Suprapubic skin (tissue), 4 donors: ENCODE measurements around the gene SCGB2B2. TPM values are rescaled to one million over a fixed set of nuclear protein-coding genes. Genes with fewer than 3 reads are reported as not detected.
"Not testable (repeated sequence)": the region's sequence is repeated elsewhere in the genome, so short reads cannot be mapped to it uniquely, and the experiment has no call there.

ENCODE experiments used
- DNase-seq, 2 donors: peaks; one replicate each; pipeline ENCODE4 v3.0.0-alpha.2; 2019; ENCODE audit warnings: low spot score in 2 of 2
- H3K27ac ChIP-seq: fragments of 200-600 bp; sonication (generic); one replicate; pipeline ENCODE4 v1.5.1; 2019
- H3K27me3 ChIP-seq: fragments of 200-600 bp; sonication (generic); one replicate; pipeline ENCODE4 v1.5.1; 2019
- H3K36me3 ChIP-seq: fragments of 200-600 bp; sonication (generic); one replicate; pipeline ENCODE4 v1.5.1; 2019
- H3K4me1 ChIP-seq: fragments of 200-600 bp; sonication (generic); one replicate; pipeline ENCODE4 v1.5.1; 2019
- H3K4me3 ChIP-seq: fragments of 200-600 bp; sonication (generic); one replicate; pipeline ENCODE4 v1.5.1; 2019; ENCODE audit warnings: mild to moderate bottlenecking
- H3K9me3 ChIP-seq: fragments of 200-600 bp; sonication (generic); one replicate; pipeline ENCODE4 v1.5.1; 2019
- EP300 ChIP-seq: sonication (generic); formaldehyde crosslinking; IDR thresholded peaks from one replicate; pipeline ENCODE4 v1.6.1; 2017; ENCODE audit warnings: antibody characterized with exemption
- POLR2A ChIP-seq, 2 donors: fragments of 450-650 bp; IDR thresholded peaks; one replicate each; pipeline ENCODE4 v1.6.1; 2017; ENCODE audit warnings: antibody characterized with exemption in 2 of 2, mild to moderate bottlenecking in 2 of 2, moderate library complexity in 2 of 2
- POLR2AphosphoS5 ChIP-seq, 3 donors: sonication (generic); formaldehyde crosslinking; IDR thresholded peaks; one replicate each; pipeline ENCODE4 v1.6.1; 2017; ENCODE audit warnings: antibody characterized with exemption in 3 of 3
- WGBS: methylation state at CpG from one replicate; pipeline ENCODE4 v1.1.5; 2018; 5-methylcytosine and 5-hydroxymethylcytosine counted together
- total RNA-seq, 4 donors: library from RNA; depleted of rRNA; stranded (reverse); fragments of >200 nt; gene quantifications; one replicate each; pipeline ENCODE4 v1.1.0, GENCODE V29; 2016
- TF ChIP-seq, protein P1 (sequence below), 2 donors: fragments of 200-600 bp in 1 of 2; fragments of 450-650 bp in 1 of 2; sonication (generic) in 1 of 2; IDR thresholded peaks; one replicate each; pipeline ENCODE4 v1.5.1; 2016 to 2019; ENCODE audit warnings: antibody characterized with exemption in 2 of 2, mild to moderate bottlenecking in 1 of 2, moderate library complexity in 1 of 2

The SCGB2B2 gene
- total RNA-seq, 4 donors from 2014 or later, result 0.18 to 12.1 (median 4.5) TPM

DNA sequence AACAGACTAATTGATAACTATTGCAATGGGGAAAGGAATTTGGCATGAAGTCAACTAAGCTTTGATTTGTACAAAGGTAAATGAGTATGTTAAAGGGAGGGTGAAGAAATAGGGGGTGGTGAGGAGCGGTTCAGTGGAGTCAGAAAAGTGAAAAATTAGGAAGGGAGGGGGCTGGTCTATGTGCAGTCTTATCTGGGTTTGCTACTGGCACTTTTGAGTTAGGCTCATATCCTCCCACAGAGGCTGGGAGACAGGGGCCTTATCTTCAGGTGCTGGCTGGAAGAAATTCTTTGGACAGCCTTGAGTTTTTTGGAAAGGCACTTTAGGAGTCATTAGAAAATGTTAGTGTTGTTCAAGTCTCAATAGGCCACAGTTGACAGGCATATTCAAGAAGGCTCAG is 11.6 kb upstream of the SCGB2B2 start:
- H3K36me3 ChIP-seq, result peaks cover 11% of the 10 kb centered on the region
- 83% methylated on average over 1 of the region's 1 CpG for WGBS
- no peaks in the 10 kb centered on the region for H3K4me1 ChIP-seq
- TF ChIP-seq EP300 (no peak), POLR2A (IDR thresholded peaks at IDR 0.05) (no peak), POLR2AphosphoS5 (IDR thresholded peaks at IDR 0.05) (no peak)
- TF ChIP-seq, protein P1, sequence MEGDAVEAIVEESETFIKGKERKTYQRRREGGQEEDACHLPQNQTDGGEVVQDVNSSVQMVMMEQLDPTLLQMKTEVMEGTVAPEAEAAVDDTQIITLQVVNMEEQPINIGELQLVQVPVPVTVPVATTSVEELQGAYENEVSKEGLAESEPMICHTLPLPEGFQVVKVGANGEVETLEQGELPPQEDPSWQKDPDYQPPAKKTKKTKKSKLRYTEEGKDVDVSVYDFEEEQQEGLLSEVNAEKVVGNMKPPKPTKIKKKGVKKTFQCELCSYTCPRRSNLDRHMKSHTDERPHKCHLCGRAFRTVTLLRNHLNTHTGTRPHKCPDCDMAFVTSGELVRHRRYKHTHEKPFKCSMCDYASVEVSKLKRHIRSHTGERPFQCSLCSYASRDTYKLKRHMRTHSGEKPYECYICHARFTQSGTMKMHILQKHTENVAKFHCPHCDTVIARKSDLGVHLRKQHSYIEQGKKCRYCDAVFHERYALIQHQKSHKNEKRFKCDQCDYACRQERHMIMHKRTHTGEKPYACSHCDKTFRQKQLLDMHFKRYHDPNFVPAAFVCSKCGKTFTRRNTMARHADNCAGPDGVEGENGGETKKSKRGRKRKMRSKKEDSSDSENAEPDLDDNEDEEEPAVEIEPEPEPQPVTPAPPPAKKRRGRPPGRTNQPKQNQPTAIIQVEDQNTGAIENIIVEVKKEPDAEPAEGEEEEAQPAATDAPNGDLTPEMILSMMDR (IDR thresholded peaks at IDR 0.05), result no peak
- peaks cover 31% of the 10 kb centered on the region for H3K9me3 ChIP-seq
- no peak overlapping the region for H3K4me3 ChIP-seq
- H3K27ac ChIP-seq, result no peak overlapping the region
- no peaks in the 10 kb centered on the region for H3K27me3 ChIP-seq
- DNase-seq, result no peak

DNA sequence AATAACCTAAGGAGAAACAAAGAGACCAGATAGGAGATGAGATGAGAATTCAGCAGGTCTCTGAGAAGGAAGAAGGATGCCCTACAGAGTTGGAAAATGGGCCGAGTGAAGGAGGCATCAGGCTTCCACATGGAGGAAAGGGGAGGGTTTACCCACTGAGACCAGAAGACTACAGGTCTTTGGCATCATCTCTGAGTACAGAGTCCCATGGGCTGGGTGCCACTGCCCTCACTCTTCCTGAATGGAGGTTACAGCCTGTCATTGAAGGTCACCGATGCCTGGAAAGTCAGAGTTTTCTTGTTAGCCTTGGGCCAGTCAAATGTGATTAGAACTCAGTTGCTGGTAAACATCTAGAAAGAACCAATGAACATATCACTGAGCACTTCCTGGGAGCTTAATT is 10.4 kb upstream of the SCGB2B2 start:
- H3K27me3 ChIP-seq, result no peaks in the 10 kb centered on the region
- peaks cover 24% of the 10 kb centered on the region for H3K36me3 ChIP-seq
- H3K27ac ChIP-seq, result no peak overlapping the region
- TF ChIP-seq EP300 (no peak), POLR2A (IDR thresholded peaks at IDR 0.05) (no peak), POLR2AphosphoS5 (IDR thresholded peaks at IDR 0.05) (no peak)
- TF ChIP-seq, protein P1 (IDR thresholded peaks at IDR 0.05), result no peak
- H3K4me3 ChIP-seq, result no peak overlapping the region
- peaks cover 42% of the 10 kb centered on the region for H3K9me3 ChIP-seq
- DNase-seq, result no peak
- no peaks in the 10 kb centered on the region for H3K4me1 ChIP-seq
- 90% methylated on average over 2 of the region's 2 CpGs for WGBS

DNA sequence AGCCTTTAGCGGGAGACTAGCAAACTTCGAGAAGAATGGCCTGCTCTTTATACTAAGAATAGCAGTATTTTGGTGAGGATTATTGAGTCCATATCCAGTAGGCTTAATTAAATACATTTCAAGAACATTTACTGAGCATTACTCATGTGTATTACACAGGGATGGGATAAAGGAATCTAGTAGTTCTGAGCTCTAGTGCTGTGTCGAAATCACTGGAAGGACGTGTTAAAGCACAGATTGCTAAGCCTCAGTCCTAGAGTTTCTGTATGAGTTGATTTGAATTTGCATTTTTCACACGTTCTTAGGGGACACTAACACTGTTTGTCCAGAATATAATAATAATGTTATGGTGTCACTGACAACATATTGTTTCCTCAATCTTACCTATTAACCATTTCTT is 9.5 kb upstream of the SCGB2B2 start:
- no peak overlapping the region for H3K27ac ChIP-seq
- WGBS, result 92% methylated on average over 5 of the region's 5 CpGs
- H3K27me3 ChIP-seq, result no peaks in the 10 kb centered on the region
- no peaks in the 10 kb centered on the region for H3K4me1 ChIP-seq
- no peak overlapping the region for H3K4me3 ChIP-seq
- peaks cover 33% of the 10 kb centered on the region for H3K36me3 ChIP-seq
- TF ChIP-seq POLR2A (IDR thresholded peaks at IDR 0.05), result no peak
- TF ChIP-seq, protein P1 (IDR thresholded peaks at IDR 0.05), result no peak
- TF ChIP-seq EP300, result no peak
- TF ChIP-seq POLR2AphosphoS5 (IDR thresholded peaks at IDR 0.05), result no peak
- no peak for DNase-seq
- peaks cover 42% of the 10 kb centered on the region for H3K9me3 ChIP-seq

DNA sequence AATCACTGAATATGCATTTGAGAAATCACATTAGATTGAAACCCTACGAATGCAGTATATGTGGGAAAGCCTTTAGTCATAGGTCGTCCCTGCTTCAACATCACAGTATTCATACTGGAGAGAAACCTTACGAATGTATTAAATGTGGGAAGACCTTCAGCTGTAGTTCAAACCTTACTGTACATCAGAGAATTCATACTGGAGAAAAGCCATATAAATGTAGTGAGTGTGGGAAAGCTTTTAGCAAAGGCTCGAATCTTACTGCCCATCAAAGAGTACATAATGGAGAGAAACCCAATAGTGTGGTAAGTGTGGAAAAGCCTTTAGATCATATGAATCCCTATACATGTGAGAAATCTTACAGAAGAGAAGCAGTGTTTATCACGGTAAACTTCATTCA is 8.3 kb upstream of the SCGB2B2 start:
- H3K9me3 ChIP-seq, result peaks cover 34% of the 10 kb centered on the region
- WGBS, result 95% methylated on average over 5 of the region's 5 CpGs
- not testable (repeated sequence) for H3K4me1 ChIP-seq, H3K27ac ChIP-seq, DNase-seq, H3K4me3 ChIP-seq, H3K27me3 ChIP-seq
- H3K36me3 ChIP-seq, result peaks cover 45% of the 10 kb centered on the region

DNA sequence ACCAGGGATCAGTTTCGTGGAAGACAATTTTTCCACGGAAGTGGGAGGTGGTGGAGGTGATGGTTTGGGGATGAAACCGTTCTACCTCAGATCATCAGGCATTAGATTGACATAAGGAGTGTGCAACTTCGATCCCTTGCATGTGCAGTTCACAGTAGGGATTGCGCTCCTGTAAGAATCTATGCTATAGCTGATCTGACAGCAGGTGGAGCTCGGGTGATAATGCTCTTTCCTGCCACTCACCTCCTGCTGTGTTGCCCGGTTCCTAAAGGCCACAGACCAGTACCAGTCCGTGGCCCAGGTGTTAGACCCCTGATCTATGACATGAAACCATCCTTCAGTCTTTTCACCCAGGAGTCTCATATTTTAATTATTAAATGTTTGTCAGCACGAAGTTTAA is 4.5 kb upstream of the SCGB2B2 start:
- H3K27ac ChIP-seq, result no peak overlapping the region
- peaks cover 10% of the 10 kb centered on the region for H3K4me1 ChIP-seq
- no peak overlapping the region for H3K4me3 ChIP-seq
- no peak for DNase-seq
- TF ChIP-seq EP300 (no peak), POLR2AphosphoS5 (IDR thresholded peaks at IDR 0.05) (no peak), POLR2A (IDR thresholded peaks at IDR 0.05) (no peak)
- TF ChIP-seq, protein P1 (IDR thresholded peaks at IDR 0.05), result no peak
- WGBS, result 96% methylated on average over 9 of the region's 9 CpGs
- peaks cover 33% of the 10 kb centered on the region for H3K9me3 ChIP-seq
- no peaks in the 10 kb centered on the region for H3K27me3 ChIP-seq
- peaks cover 63% of the 10 kb centered on the region for H3K36me3 ChIP-seq

DNA sequence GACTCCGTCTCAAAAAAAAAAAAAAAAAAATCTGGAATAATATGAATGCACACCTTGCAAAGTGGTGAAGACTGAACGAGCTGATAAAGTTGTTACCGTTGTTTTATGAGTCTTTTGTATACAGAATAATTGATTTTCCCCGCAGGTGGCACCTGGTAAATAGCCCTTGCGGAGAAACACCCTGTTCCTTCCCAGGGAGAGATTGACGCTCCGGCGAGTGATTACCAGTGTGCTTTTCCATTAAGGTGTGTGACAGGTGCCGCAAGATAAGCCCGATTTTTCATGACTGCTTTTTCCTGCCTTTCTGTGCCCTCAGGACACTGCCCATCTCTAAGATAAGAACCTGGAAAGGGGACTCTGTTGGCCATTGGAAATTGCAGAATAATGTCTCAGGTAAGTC is 1.5 kb upstream of the SCGB2B2 start:
- H3K36me3 ChIP-seq, result peaks cover 50% of the 10 kb centered on the region
- WGBS, result 53% methylated on average over 10 of the region's 10 CpGs
- TF ChIP-seq POLR2AphosphoS5 (IDR thresholded peaks at IDR 0.05) (no peak), POLR2A (IDR thresholded peaks at IDR 0.05) (no peak), EP300 (no peak)
- TF ChIP-seq, protein P1 (IDR thresholded peaks at IDR 0.05), result no peak

More for the DNA sequence above, 1.5 kb upstream of the SCGB2B2 start:
- peaks cover 19% of the 10 kb centered on the region for H3K9me3 ChIP-seq
- peaks cover 13% of the 10 kb centered on the region for H3K4me1 ChIP-seq
- H3K27me3 ChIP-seq, result no peaks in the 10 kb centered on the region
- no peak for DNase-seq
- H3K27ac ChIP-seq, result peak overlapping the region; percentile 95
- H3K4me3 ChIP-seq, result peak overlapping the region; percentile 66
